ENCODE measurements around the gene SEC23B. TPM values are rescaled to one million over a fixed set of nuclear protein-coding genes. Genes with fewer than 3 reads are reported as not detected.

The SEC23B gene
- 100 to 1,000 TPM; 129 to 158 TPM for total RNA-seq

GRCh38 chr20:18507218-18508191 is at the start of gene SEC23B:
Gene SEC23B (plus strand): TSS chr20:18507940. CDS start chr20:18510836, 2,896 bp downstream.
- ATAC-seq (replicated peaks in 1 of 2), result peak; percentile 90
- H3K4me1 Mint-ChIP-seq (ENCODE audit: low read depth), result peaks cover 51% of the 10 kb centered on the region

GRCh38 chr20:18465536-18466200 is 42.1 kb upstream of the SEC23B start:
- H3K36me3 Mint-ChIP-seq (ENCODE audit: insufficient read depth in 2 of 2), result peaks cover 0 to 3% of the 10 kb centered on the region in 2 donors
- ATAC-seq (replicated peaks in 1 of 2), result no peak
- H3K27me3 Mint-ChIP-seq (ENCODE audit: low read depth), result no peaks in the 10 kb centered on the region
- H3K4me3 Mint-ChIP-seq, result peak overlapping the region; percentile 86 to 96
- no peak for DNase-seq
- H3K4me1 Mint-ChIP-seq (ENCODE audit: low read depth), result peaks cover 13% of the 10 kb centered on the region
- H3K27ac Mint-ChIP-seq, result peak overlapping the region; percentile 33
- H3K9me3 Mint-ChIP-seq, result no peaks in the 10 kb centered on the region

More at GRCh38 chr20:18507218-18508191, at the start of gene SEC23B:
- Mint-ChIP-seq H3K27ac (peak within 1 kb of the TSS; percentile 96), H3K4me3 (peak within 1 kb of the TSS; percentile 93 to 99), H3K9me3 (no peaks in the 10 kb centered on the region), H3K27me3 (ENCODE audit: low read depth) (no peaks in the 10 kb centered on the region), H3K36me3 (ENCODE audit: insufficient read depth in 2 of 2) (peaks cover 17 to 22% of the 10 kb centered on the region in 2 donors)
- DNase-seq, result peak; percentile 98 to 99

GRCh38 chr20:18466574-18466893 is 41.2 kb upstream of the SEC23B start:
- peak; percentile 44 for ATAC-seq (replicated peaks in 1 of 2)
- H3K9me3 Mint-ChIP-seq, result no peaks in the 10 kb centered on the region
- H3K27ac Mint-ChIP-seq, result peak overlapping the region; percentile 94
- peaks cover 0 to 3% of the 10 kb centered on the region in 2 donors for H3K36me3 Mint-ChIP-seq (ENCODE audit: insufficient read depth in 2 of 2)
- H3K4me3 Mint-ChIP-seq, result peak overlapping the region; percentile 86 to 96
- DNase-seq, result no peak
- peaks cover 13% of the 10 kb centered on the region for H3K4me1 Mint-ChIP-seq (ENCODE audit: low read depth)
- H3K27me3 Mint-ChIP-seq (ENCODE audit: low read depth), result no peaks in the 10 kb centered on the region

GRCh38 chr20:18466894-18467730 is 40.6 kb upstream of the SEC23B start, which contains the start of the genes DZANK1 and POLR3F:
Gene DZANK1 (minus strand): TSS chr20:18467030. CDS start chr20:18465358, 1,672 bp downstream.
Gene POLR3F (plus strand): TSS chr20:18467390. CDS start chr20:18467507, 117 bp downstream.
- peak; percentile 98 to 99 for ATAC-seq (replicated peaks in 1 of 2)
- Mint-ChIP-seq H3K4me1 (ENCODE audit: low read depth) (peaks cover 13% of the 10 kb centered on the region), H3K27me3 (ENCODE audit: low read depth) (no peaks in the 10 kb centered on the region), H3K9me3 (no peaks in the 10 kb centered on the region), H3K27ac (peak within 1 kb of the TSS; percentile 94), H3K36me3 (ENCODE audit: insufficient read depth in 2 of 2) (peaks cover 0 to 3% of the 10 kb centered on the region in 2 donors), H3K4me3 (peak within 1 kb of the TSS; percentile 86 to 96)
- DNase-seq, result peak; percentile 94

GRCh38 chr20:18477218-18477617 is 30.5 kb upstream of the SEC23B start:
- ATAC-seq (replicated peaks in 1 of 2) (no peak), DNase-seq (no peak)
- no peaks in the 10 kb centered on the region for H3K27me3 Mint-ChIP-seq (ENCODE audit: low read depth)
- H3K9me3 Mint-ChIP-seq, result no peaks in the 10 kb centered on the region
- peaks cover 0 to 14% of the 10 kb centered on the region in 2 donors for H3K36me3 Mint-ChIP-seq (ENCODE audit: insufficient read depth in 2 of 2)
- H3K27ac Mint-ChIP-seq, result no peak overlapping the region
- H3K4me3 Mint-ChIP-seq, result no peak overlapping the region
- no peaks in the 10 kb centered on the region for H3K4me1 Mint-ChIP-seq (ENCODE audit: low read depth)

GRCh38 chr20:18477821-18478220 is 29.9 kb upstream of the SEC23B start:
- Mint-ChIP-seq H3K4me3 (no peak overlapping the region), H3K36me3 (ENCODE audit: insufficient read depth in 2 of 2) (peaks cover 0 to 13% of the 10 kb centered on the region in 2 donors), H3K9me3 (no peaks in the 10 kb centered on the region), H3K4me1 (ENCODE audit: low read depth) (no peaks in the 10 kb centered on the region), H3K27me3 (ENCODE audit: low read depth) (no peaks in the 10 kb centered on the region), H3K27ac (no peak overlapping the region)
- ATAC-seq (replicated peaks in 1 of 2) (no peak), DNase-seq (no peak)

GRCh38 chr20:18481596-18481995 is 26.1 kb upstream of the SEC23B start:
- H3K27me3 Mint-ChIP-seq (ENCODE audit: low read depth), result no peaks in the 10 kb centered on the region
- no peaks in the 10 kb centered on the region for H3K9me3 Mint-ChIP-seq
- DNase-seq (no peak), ATAC-seq (replicated peaks in 1 of 2) (no peak)
- H3K4me1 Mint-ChIP-seq (ENCODE audit: low read depth), result no peaks in the 10 kb centered on the region
- peak overlapping the region; percentile 57 for H3K27ac Mint-ChIP-seq
- no peak overlapping the region for H3K4me3 Mint-ChIP-seq
- H3K36me3 Mint-ChIP-seq (ENCODE audit: insufficient read depth in 2 of 2), result peaks cover 3 to 17% of the 10 kb centered on the region in 2 donors

GRCh38 chr20:18488301-18488700 is 19.4 kb upstream of the SEC23B start:
- H3K4me1 Mint-ChIP-seq (ENCODE audit: low read depth), result peaks cover 4% of the 10 kb centered on the region

GRCh38 chr20:18496042-18496441 is 11.7 kb upstream of the SEC23B start:
- DNase-seq, result no peak
- H3K27me3 Mint-ChIP-seq (ENCODE audit: low read depth), result no peaks in the 10 kb centered on the region
- peaks cover 8% of the 10 kb centered on the region in 2 donors for H3K36me3 Mint-ChIP-seq (ENCODE audit: insufficient read depth in 2 of 2)
- ATAC-seq (replicated peaks in 1 of 2), result no peak
- H3K4me3 Mint-ChIP-seq, result peak overlapping the region; percentile 97 to 99
- H3K4me1 Mint-ChIP-seq (ENCODE audit: low read depth), result peaks cover 25% of the 10 kb centered on the region
- H3K9me3 Mint-ChIP-seq, result no peaks in the 10 kb centered on the region
- peak overlapping the region; percentile 94 for H3K27ac Mint-ChIP-seq

More at GRCh38 chr20:18488301-18488700, 19.4 kb upstream of the SEC23B start:
- Mint-ChIP-seq H3K9me3 (no peaks in the 10 kb centered on the region), H3K4me3 (no peak overlapping the region), H3K36me3 (ENCODE audit: insufficient read depth in 2 of 2) (peaks cover 13 to 19% of the 10 kb centered on the region in 2 donors), H3K27me3 (ENCODE audit: low read depth) (no peaks in the 10 kb centered on the region), H3K27ac (no peak overlapping the region)
- ATAC-seq (replicated peaks in 1 of 2) (no peak), DNase-seq (no peak)

GRCh38 chr20:18496740-18497592 is 10.8 kb upstream of the SEC23B start, which contains the start of gene RBBP9:
Gene RBBP9 (minus strand): TSS chr20:18497225. CDS start chr20:18497167, 58 bp downstream.
- ATAC-seq (replicated peaks in 1 of 2) (peak; percentile 98 to 100), DNase-seq (peak; percentile 81 to 84)
- Mint-ChIP-seq H3K36me3 (ENCODE audit: insufficient read depth in 2 of 2) (peaks cover 8% of the 10 kb centered on the region in 2 donors), H3K27ac (peak within 1 kb of the TSS; percentile 94), H3K9me3 (no peaks in the 10 kb centered on the region), H3K4me3 (peak within 1 kb of the TSS; percentile 97 to 99), H3K4me1 (ENCODE audit: low read depth) (peaks cover 25% of the 10 kb centered on the region), H3K27me3 (ENCODE audit: low read depth) (peaks cover 4% of the 10 kb centered on the region)

- Mint-ChIP-seq H3K27ac (peak overlapping the region; percentile 82), H3K27me3 (ENCODE audit: low read depth) (peaks cover 7% of the 10 kb centered on the region), H3K36me3 (ENCODE audit: insufficient read depth in 2 of 2) (peaks cover 6 to 8% of the 10 kb centered on the region in 2 donors), H3K4me3 (peak overlapping the region; percentile 97 to 99), H3K9me3 (no peaks in the 10 kb centered on the region), H3K4me1 (ENCODE audit: low read depth) (peaks cover 25% of the 10 kb centered on the region)
- no peak for DNase-seq
- no peak for ATAC-seq (replicated peaks in 1 of 2)
These were observed 10.1 kb upstream of the SEC23B start for GRCh38 chr20:18497603-18498002.
